Erythroblast (primary cell): Measurements from ENCODE around the gene SLN.

Source experiments
- DNase-seq, 2 experiments: peaks; one replicate each; lab custom pipeline; 2025; lab: John Stamatoyannopoulos, UW
- GATA1 ChIP-seq: IDR thresholded peaks from 2 replicates; pipeline ENCODE4 v1.6.1; 2011; ENCODE audit warnings: low read depth, mild to moderate bottlenecking, control low read depth, low read length, moderate library complexity
- POLR2A ChIP-seq: IDR thresholded peaks from 2 replicates; pipeline ENCODE4 v1.6.1; 2011; ENCODE audit warnings: mild to moderate bottlenecking, low read length

The SLN gene

DNA sequence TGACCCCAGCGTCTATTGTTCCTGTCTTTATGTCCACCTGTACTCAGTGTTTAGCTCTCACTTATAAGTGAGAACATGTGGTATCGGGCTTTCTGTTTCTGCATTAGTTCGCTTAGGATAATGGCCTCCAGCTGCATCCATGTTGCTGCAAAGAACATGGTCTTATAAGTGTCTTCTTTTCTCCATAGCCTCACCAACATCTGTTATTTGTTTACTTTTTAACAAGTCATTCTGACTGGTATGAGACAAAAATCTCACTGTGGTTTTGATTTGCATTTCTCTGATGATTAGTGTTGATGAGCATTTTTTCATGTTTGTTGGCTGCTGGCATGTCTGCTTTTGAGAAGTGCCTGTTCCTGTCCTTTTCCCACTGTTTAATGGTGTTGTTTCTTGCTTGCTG is 21.7 kb upstream of the SLN start:
- no peak for DNase-seq
- TF ChIP-seq GATA1 (no peak), POLR2A (no peak)

DNA sequence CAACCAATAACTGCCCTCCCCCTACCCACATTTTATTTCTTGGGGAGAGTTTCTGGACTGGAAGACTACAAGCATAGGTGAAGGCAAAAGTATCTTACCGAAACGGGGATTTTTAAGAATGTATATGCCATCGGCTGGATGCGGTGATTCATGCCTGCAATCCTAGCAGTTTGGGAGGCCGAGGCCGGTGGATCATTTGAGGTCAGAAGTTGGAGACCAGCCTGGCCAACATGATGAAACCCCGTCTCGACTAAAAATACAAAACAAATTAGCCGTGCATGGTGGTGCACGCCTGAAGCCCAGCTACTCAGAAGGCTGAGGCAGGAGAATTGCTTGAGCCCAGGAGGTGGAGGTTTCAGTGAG is 20.8 kb upstream of the SLN start:
- no peak for DNase-seq
- TF ChIP-seq POLR2A = no peak
- TF ChIP-seq GATA1 = no peak

GRCh38 chr11:107731941-107732688 is 20.3 kb upstream of the SLN start:
- no peak for DNase-seq
- TF ChIP-seq GATA1 (no peak), POLR2A (no peak)

GRCh38 chr11:107722662-107723061 is 10.8 kb upstream of the SLN start:
- no peak for TF ChIP-seq GATA1
- TF ChIP-seq POLR2A = no peak
- DNase-seq = no peak

DNA sequence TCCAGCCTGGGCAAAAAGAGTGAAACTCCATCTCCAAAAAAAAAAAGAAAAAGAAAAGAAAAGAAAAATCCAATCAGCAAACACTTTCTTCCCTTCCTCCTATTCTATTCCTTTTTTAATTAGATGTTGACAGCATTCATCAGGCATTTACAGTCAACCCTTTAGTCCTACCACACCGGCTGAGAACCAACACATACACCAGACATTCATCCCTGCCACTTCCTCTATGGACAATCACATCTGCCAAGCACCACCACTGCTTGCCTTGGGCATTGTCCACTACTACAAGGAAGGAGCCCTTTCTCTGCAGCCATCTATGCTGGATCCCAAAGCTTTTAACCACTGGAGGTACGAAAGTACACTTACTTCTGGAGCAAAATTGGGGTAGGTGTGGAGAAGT is 9.4 kb upstream of the SLN start:
- TF ChIP-seq GATA1 = no peak
- no peak for DNase-seq

DNA sequence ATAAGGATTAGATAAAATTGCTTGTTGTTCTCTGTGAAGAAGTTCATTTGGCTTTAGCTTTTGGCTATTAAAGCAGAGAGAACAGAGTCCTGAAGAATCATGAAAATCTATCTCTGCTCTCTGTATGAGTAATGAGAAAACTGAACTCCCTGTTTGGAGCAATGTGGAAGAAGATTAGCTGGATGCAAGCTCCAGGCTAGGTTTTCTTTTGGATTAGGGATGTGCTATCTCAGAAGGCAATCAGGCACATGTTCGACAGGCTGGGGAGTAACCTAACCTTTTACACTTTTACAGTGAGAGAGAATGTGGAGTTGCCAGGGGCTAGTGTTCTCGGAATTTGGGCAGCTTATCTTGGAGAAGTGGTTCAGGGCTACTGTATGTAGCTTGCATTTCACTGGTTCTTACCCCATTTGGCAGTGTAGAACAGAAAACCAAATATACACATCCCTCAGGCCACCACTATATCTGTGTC is 8.5 kb upstream of the SLN start:
- no peak for TF ChIP-seq GATA1
- TF ChIP-seq POLR2A = no peak
- DNase-seq = no peak

DNA sequence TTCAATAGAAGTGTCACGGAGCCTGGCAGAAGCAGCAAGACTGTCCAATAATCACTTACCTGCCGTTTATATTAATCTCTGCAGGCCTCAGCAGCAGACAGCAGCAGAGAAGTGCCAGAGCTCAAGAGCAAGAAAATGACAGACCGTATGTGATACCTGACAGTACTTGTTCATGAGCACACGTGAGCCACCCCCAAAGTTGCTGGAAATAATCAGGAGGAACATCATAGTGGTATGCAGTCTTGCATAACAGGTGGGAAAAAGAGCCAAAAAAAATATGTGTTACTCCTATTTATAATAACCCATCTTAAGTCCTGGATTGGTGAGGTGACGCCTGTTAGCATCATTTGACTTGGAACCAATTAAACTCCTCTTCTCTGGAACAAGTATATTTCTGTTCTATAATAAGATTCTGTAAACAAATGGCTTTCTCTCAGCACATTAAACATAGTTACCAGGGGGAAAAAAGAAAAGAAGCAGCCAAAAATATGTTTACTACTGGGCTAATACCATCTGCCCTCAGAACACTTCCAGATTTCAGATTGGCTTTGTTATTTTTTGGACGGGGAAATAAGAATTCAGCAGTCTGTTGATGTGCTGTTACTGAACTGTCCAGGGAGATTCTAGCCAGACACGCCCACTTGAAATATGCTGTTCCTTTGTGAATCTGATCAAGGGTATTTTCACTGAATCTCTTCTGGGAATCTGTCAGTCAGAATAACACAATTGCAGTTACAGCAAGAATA is 7.9 kb upstream of the SLN start:
- TF ChIP-seq POLR2A (no peak), GATA1 (no peak)
- no peak for DNase-seq

DNA sequence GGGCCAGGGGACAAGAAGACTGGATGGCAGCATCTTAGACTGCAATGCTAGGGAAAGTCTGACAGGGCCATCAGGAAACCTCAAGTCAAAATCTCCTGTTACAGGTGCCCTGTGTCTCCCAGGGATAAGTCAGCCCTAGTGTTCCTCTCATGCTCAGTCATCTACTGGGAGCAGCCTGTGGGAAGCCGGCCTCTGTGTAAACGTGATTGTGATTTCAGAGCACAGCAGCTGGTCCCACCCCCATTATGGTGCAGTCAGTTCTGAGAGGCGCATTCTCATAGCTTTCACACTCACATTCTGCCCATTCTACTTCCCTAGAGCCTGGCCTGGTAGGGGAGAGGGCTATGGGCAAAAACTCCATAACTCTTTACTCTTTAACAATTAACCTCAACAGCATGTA is 7.2 kb upstream of the SLN start:
- TF ChIP-seq GATA1 = no peak
- no peak for TF ChIP-seq POLR2A

DNA sequence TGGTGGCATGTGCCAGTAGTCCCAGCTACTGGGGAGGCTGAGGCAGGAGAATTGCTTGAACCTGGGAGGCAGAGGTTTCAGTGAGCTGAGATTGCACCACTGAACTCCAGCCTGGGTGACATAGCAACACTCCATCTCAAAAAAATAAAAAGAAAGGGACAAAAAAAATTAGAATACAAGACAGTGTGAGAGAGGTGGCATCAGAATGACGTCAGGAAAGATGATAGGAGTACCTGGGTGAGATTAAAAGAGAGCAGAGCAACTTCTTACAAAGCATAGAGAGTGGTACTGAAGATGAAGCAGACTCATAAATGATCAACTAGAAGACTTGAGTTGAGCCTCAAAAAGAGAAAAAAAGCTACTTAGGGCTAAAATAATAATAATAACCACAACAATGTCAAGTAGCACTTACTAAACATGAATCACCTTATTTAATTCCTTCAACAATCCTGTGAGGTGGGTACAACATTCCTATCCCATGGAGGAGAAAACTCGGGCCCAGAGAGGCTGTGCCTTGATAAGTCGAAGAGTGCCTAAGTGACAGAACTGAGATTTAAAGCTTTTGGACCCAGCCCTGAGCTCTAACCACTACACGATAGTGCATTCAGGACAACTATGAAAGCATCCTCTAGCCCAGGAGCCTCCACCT is 5.2 kb upstream of the SLN start:
- TF ChIP-seq GATA1 = no peak
- no peak for TF ChIP-seq POLR2A
- DNase-seq = no peak

More for the DNA sequence above, 7.2 kb upstream of the SLN start:
- no peak for DNase-seq

DNA sequence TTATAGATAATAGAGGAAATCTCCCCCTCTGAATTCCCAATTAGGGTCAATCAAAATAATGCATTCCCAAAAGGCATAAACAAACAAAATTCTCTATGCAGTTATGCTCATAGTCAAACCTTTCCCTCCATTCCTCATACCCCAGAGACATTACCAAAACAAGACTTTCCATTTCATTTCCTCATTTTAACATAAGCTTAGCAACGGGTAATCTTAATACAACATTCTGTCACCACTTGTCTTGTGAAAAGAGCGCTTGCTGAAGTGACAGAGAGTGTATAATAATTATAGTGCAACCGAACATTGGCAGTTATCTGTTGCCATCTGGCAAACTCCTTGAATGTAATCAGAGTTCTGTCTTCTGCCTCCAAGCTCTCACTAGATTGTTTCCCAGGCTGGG is 1.2 kb upstream of the SLN start:
- no peak for DNase-seq
- TF ChIP-seq POLR2A (no peak), GATA1 (no peak)

GRCh38 chr11:107710301-107710700 is 1.6 kb downstream of the SLN start:
- TF ChIP-seq POLR2A = no peak
- TF ChIP-seq GATA1 = no peak
- DNase-seq = no peak

- no peak for DNase-seq
- no peak for TF ChIP-seq GATA1
- no peak for TF ChIP-seq POLR2A
Observed at GRCh38 chr11:107708792-107709191, 3.1 kb downstream of the SLN start.

DNA sequence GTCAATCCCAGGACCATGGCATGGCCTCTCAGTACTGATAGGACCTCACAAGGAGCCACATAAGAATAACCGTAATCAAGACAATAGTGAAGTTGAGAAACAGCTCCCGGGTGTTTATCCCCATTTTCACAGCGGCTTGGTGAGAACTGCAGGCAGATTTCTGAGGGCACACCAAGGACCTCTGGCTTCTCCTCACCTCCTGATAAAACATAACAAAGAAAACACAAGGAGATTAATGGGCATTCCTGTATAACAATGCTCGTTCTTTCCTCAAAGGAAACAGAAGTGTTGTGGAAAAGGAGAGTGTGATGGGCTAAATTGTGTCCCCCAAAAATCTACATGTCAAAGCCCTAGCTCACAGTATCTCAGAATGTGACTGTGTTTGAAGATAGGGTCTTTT is 4.0 kb downstream of the SLN start:
- no peak for TF ChIP-seq POLR2A
- TF ChIP-seq GATA1 = no peak
- DNase-seq = no peak

DNA sequence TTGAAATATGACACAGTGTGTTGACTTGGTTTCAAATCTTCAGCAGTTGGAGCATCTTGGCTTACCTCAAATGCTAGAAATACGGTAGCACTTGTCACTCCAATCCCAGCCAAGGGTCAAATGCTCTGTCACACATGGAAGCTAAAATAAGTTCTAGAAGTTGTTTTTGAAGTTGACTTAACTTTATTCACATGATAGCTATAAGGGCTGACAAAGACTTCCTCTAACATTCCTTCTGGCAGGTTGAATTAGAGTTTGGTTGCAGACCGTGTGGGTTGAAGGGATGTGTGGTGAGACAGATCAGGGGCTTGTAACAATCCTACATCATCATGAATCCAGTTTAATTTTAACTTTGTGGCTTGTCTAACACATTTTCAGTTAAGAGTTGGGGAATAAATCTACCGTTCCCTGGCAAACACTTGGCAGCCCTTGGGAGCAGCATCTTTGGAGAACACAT is 4.6 kb downstream of the SLN start:
- DNase-seq = no peak
- TF ChIP-seq POLR2A = no peak
- TF ChIP-seq GATA1 = no peak
